Measurements from ENCODE around the gene MRS2.

DNA sequence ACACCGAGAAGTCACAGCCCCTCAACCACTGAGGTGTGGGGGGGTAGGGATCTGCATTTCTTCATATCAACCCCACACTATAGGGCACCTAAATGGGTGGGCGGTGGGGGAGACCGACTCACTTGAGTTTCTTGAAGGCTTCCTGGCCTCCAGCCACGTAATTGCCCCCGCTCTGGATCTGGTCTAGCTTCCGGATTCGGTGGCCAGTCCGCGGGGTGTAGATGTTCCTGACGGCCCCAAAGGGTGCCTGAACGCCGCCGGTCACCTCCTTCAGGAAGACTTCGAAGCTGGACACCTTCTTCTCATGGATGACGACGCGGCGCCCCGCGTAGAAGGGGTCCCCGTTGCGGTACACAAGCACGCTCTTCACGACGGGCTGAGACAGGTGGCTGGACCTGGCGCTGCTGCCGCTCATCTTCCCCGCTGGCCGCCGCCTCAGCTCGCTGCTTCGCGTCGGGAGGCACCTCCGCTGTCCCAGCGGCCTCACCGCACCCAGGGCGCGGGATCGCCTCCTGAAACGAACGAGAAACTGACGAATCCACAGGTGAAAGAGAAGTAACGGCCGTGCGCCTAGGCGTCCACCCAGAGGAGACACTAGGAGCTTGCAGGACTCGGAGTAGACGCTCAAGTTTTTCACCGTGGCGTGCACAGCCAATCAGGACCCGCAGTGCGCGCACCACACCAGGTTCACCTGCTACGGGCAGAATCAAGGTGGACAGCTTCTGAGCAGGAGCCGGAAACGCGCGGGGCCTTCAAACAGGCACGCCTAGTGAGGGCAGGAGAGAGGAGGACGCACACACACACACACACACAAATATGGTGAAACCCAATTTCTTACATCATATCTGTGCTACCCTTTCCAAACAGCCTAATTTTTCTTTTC, 45.2 kb upstream of the MRS2 start, which contains the start of gene DCDC2:
- no peak for TF ChIP-seq POLR2A (IDR thresholded peaks at IDR 0.05)
- TF ChIP-seq, protein P1, sequence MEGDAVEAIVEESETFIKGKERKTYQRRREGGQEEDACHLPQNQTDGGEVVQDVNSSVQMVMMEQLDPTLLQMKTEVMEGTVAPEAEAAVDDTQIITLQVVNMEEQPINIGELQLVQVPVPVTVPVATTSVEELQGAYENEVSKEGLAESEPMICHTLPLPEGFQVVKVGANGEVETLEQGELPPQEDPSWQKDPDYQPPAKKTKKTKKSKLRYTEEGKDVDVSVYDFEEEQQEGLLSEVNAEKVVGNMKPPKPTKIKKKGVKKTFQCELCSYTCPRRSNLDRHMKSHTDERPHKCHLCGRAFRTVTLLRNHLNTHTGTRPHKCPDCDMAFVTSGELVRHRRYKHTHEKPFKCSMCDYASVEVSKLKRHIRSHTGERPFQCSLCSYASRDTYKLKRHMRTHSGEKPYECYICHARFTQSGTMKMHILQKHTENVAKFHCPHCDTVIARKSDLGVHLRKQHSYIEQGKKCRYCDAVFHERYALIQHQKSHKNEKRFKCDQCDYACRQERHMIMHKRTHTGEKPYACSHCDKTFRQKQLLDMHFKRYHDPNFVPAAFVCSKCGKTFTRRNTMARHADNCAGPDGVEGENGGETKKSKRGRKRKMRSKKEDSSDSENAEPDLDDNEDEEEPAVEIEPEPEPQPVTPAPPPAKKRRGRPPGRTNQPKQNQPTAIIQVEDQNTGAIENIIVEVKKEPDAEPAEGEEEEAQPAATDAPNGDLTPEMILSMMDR (IDR thresholded peaks at IDR 0.05): no peak
